HepG2 (cell line): ENCODE data around the gene TGM1. TPM values are rescaled to one million over a fixed set of nuclear protein-coding genes. Genes with fewer than 3 reads are reported as not detected.
A peak's percentile ranks its signal among the peaks of the same experiment; 100 is the strongest.

ENCODE experiments used
- GPN1 ChIP-seq: sonication (generic); formaldehyde crosslinking; IDR thresholded peaks from 2 replicates; pipeline ENCODE4 v1.5.1; 2020; ENCODE audit warnings: missing genetic modification reagents, borderline replicate concordance
- GTF2F1 ChIP-seq: fragments of 150-350 bp; IDR thresholded peaks from 2 replicates; pipeline ENCODE4 v1.6.1; 2014; ENCODE audit warnings: low read length
- HNF4A ChIP-seq: sonication (generic); formaldehyde crosslinking; IDR thresholded peaks from 2 replicates; pipeline ENCODE4 v1.4.0; 2020; ENCODE audit warnings: missing genetic modification reagents
- KLF16 ChIP-seq, 2 experiments: sonication (generic) in 1 of 2; formaldehyde crosslinking in 1 of 2; IDR thresholded peaks; 2 replicates each; pipeline versions ENCODE4 v1.6.1 to v1.8.0; 2016 to 2023; ENCODE audit warnings: missing genetic modification reagents in 2 of 2, missing compliant biosample characterization in 1 of 2
- MXI1 ChIP-seq: IDR thresholded peaks from 3 replicates; pipeline ENCODE4 v1.6.1; 2012; ENCODE audit warnings: low read depth, low read length, inconsistent platforms, borderline replicate concordance
- MYNN ChIP-seq: sonication (generic); formaldehyde crosslinking; IDR thresholded peaks from 2 replicates; pipeline ENCODE4 v1.4.0; 2020; ENCODE audit warnings: mild to moderate bottlenecking, low read depth, missing genetic modification reagents
- PAF1 ChIP-seq: IDR thresholded peaks from 2 replicates; pipeline ENCODE4 v1.6.1; 2016; ENCODE audit warnings: missing genetic modification reagents, missing compliant biosample characterization
- SALL2 ChIP-seq: sonication (generic); formaldehyde crosslinking; IDR thresholded peaks from 2 replicates; pipeline ENCODE4 v1.8.1; 2023; ENCODE audit warnings: mild to moderate bottlenecking, missing genetic modification reagents, inconsistent platforms
- SIX1 ChIP-seq: sonication (generic); formaldehyde crosslinking; IDR thresholded peaks from 2 replicates; pipeline ENCODE4 v1.4.0; 2020; ENCODE audit warnings: missing genetic modification reagents, borderline replicate concordance
- TAF15 ChIP-seq: fragments of 200-400 bp; formaldehyde crosslinking; IDR thresholded peaks from one replicate; pipeline ENCODE4 v1.6.1; 2018; ENCODE audit warnings: mild to moderate bottlenecking, low read depth, low read length; ENCODE audit not compliant: poor library complexity, severe bottlenecking
- TFAP4 ChIP-seq: sonication (generic); IDR thresholded peaks from 2 replicates; pipeline ENCODE4 v1.6.1; 2016; ENCODE audit warnings: low read depth, borderline replicate concordance
- ZC3H4 ChIP-seq: sonication (generic); formaldehyde crosslinking; IDR thresholded peaks from 2 replicates; pipeline ENCODE4 v1.4.0; 2020; ENCODE audit warnings: missing genetic modification reagents, borderline replicate concordance
- ZFP1 ChIP-seq: IDR thresholded peaks from 2 replicates; pipeline ENCODE4 v1.6.1; 2016
- ZNF335 ChIP-seq: sonication (generic); formaldehyde crosslinking; IDR thresholded peaks from 2 replicates; pipeline ENCODE4 v1.4.0; 2020; ENCODE audit warnings: missing genetic modification reagents
- ZNF510 ChIP-seq: sonication (generic); formaldehyde crosslinking; IDR thresholded peaks from 2 replicates; pipeline ENCODE4 v1.4.0; 2020; ENCODE audit warnings: low read depth, mild to moderate bottlenecking, missing genetic modification reagents
- ZNF552 ChIP-seq: sonication (generic); formaldehyde crosslinking; IDR thresholded peaks from 2 replicates; pipeline ENCODE4 v1.9.0; 2022; ENCODE audit warnings: missing genetic modification reagents, mild to moderate bottlenecking, borderline replicate concordance
- ZNF598 ChIP-seq: sonication (generic); formaldehyde crosslinking; IDR thresholded peaks from 2 replicates; pipeline ENCODE4 v1.5.1; 2020; ENCODE audit warnings: mild to moderate bottlenecking, missing genetic modification reagents, borderline replicate concordance
- ZNF703 ChIP-seq: sonication (generic); formaldehyde crosslinking; IDR thresholded peaks from 2 replicates; pipeline ENCODE4 v1.5.1; 2020; ENCODE audit warnings: missing genetic modification reagents, mild to moderate bottlenecking, moderate library complexity, borderline replicate concordance
- ZNF780A ChIP-seq: sonication (generic); formaldehyde crosslinking; IDR thresholded peaks from 2 replicates; pipeline ENCODE4 v1.8.0; 2022; ENCODE audit warnings: mild to moderate bottlenecking, missing genetic modification reagents, moderate library complexity
- polyA plus RNA-seq, 8 experiments: library from polyadenylated mRNA; depleted of rRNA in 3 of 8; stranded (reverse) in 7 of 8; unstranded in 1 of 8; fragments of >200 nt; fragmentation: Illumina TruSeq in 4 of 8; extraction: Trizol in 4 of 8; gene quantifications; 2 replicates each; pipeline versions ENCODE4 v1.2.1 to v1.2.3, GENCODE V29; 2011 to 2016; ENCODE audit warnings: low read depth in 4 of 8, missing spikeins in 1 of 8, mixed read lengths in 1 of 8; ENCODE audit not compliant: insufficient read depth in 1 of 8
- total RNA-seq, 5 experiments: library from RNA; depleted of rRNA; stranded (reverse); fragments of >200 nt; fragmentation: Illumina TruSeq; extraction: Trizol; gene quantifications; 2 replicates each; pipeline ENCODE4 v1.2.3, GENCODE V29; 2016; ENCODE audit warnings: low read depth in 1 of 5
- TF ChIP-seq, protein P1 (sequence below): sonication (generic); formaldehyde crosslinking; IDR thresholded peaks from 2 replicates; pipeline ENCODE4 v1.8.1; 2023; ENCODE audit warnings: missing genetic modification reagents, inconsistent platforms, borderline replicate concordance
- TF ChIP-seq, protein P2 (sequence below): sonication (generic); formaldehyde crosslinking; conservative IDR thresholded peaks from 2 replicates; pipeline ENCODE4 v1.8.0; 2022; ENCODE audit warnings: missing genetic modification reagents
- TF ChIP-seq, protein P3 (sequence below): IDR thresholded peaks from 2 replicates; pipeline ENCODE4 v1.6.1; 2012; ENCODE audit warnings: low read length, improper control_type of control experiment

TGM1 gene
- total and polyA plus RNA-seq, 2 of the 13 experiments (the other 11 are each of a cell fraction or from before 2014, with no cell fraction given), result 3.2 to 10.6 TPM

DNA sequence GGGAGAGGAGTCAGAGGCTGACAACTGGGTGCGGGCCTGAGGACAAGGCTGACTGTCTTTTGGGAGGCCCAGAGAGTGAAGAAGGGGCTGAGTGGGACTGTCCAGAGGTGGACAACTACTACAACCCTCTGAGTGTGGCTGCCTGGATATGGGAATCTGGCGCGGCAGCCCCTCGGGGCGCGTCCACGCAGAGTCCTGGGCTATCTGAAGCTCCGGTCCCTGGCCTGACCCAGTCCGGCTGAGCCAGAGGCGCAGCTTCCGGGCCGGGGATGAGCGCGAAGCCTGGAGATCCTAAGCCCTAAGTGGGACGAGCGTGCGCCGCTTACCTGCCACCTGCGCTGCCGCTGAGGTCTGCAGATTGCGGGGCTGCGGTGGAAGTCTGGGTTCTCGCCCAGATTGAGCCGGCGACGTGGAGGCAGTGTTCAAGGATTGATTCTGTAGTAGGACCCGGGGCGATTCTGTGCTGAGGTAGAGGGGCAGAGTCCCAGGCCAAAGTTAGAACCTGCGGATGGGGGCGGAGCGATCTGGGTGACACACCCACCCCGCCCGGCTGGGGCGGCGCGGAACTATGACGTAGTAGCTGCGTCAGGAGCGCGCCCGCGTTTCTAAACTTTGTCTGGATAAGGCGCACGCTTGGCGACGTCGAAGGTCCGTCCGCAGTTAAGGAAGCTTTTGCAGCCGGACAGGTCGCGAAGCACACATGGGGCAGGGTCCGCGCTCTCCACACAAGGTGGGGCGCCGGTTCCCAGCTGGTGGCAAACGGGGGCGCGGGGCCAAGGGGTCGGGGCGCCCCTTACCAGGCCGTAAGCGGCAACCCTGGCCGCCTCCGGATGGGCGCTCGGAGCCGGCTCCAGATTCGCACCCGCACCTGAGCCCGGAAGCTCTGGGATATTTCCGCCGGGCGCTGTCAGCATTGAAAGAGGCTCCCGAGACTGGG, 36.5 kb upstream of the TGM1 start, which contains the start of the genes DHRS1 and NOP9 (continued):
- TF ChIP-seq TFAP4 (peak; percentile 94), KLF16 (CRISPR knock-in tag; IDR thresholded peaks at IDR 0.05) (peak; percentile 98 to 100; a peak in 3 of 4 replicates), ZNF552 (peak; percentile 91), SIX1 (0 out of 2 replicates have a peak, but pooled peaks have one; percentile 47), ZFP1 (peak; percentile 92), GPN1 (CRISPR knock-in tag) (peak; percentile 87; the same call in 1 of the 2 replicates), HNF4A (CRISPR knock-in tag) (peak; percentile 83), ZNF598 (CRISPR knock-in tag) (peak; percentile 99), PAF1 (CRISPR knock-in tag) (peak; percentile 93), ZNF780A (CRISPR knock-in tag) (no peak), ZC3H4 (peak; percentile 76; the same call in 1 of the 2 replicates), MXI1 (peak; percentile 99), ZNF703 (CRISPR knock-in tag) (no peak), SALL2 (CRISPR knock-in tag) (peak; percentile 93), TAF15 (peak; percentile 96), ZNF510 (CRISPR knock-in tag) (peak; percentile 98), GTF2F1 (no peak; the same call in none of the 2 replicates), ZNF335 (CRISPR knock-in tag) (peak; percentile 93), MYNN (CRISPR knock-in tag) (no peak; the same call in 1 of the 2 replicates)
- TF ChIP-seq, protein P1, sequence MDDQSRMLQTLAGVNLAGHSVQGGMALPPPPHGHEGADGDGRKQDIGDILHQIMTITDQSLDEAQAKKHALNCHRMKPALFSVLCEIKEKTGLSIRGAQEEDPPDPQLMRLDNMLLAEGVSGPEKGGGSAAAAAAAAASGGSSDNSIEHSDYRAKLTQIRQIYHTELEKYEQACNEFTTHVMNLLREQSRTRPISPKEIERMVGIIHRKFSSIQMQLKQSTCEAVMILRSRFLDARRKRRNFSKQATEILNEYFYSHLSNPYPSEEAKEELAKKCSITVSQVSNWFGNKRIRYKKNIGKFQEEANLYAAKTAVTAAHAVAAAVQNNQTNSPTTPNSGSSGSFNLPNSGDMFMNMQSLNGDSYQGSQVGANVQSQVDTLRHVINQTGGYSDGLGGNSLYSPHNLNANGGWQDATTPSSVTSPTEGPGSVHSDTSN (CRISPR knock-in tag), result peak; percentile 93; the same call in 1 of the 2 replicates
- TF ChIP-seq, protein P2, sequence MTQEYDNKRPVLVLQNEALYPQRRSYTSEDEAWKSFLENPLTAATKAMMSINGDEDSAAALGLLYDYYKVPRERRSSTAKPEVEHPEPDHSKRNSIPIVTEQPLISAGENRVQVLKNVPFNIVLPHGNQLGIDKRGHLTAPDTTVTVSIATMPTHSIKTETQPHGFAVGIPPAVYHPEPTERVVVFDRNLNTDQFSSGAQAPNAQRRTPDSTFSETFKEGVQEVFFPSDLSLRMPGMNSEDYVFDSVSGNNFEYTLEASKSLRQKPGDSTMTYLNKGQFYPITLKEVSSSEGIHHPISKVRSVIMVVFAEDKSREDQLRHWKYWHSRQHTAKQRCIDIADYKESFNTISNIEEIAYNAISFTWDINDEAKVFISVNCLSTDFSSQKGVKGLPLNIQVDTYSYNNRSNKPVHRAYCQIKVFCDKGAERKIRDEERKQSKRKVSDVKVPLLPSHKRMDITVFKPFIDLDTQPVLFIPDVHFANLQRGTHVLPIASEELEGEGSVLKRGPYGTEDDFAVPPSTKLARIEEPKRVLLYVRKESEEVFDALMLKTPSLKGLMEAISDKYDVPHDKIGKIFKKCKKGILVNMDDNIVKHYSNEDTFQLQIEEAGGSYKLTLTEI (CRISPR knock-in tag), result no peak
- TF ChIP-seq, protein P3, sequence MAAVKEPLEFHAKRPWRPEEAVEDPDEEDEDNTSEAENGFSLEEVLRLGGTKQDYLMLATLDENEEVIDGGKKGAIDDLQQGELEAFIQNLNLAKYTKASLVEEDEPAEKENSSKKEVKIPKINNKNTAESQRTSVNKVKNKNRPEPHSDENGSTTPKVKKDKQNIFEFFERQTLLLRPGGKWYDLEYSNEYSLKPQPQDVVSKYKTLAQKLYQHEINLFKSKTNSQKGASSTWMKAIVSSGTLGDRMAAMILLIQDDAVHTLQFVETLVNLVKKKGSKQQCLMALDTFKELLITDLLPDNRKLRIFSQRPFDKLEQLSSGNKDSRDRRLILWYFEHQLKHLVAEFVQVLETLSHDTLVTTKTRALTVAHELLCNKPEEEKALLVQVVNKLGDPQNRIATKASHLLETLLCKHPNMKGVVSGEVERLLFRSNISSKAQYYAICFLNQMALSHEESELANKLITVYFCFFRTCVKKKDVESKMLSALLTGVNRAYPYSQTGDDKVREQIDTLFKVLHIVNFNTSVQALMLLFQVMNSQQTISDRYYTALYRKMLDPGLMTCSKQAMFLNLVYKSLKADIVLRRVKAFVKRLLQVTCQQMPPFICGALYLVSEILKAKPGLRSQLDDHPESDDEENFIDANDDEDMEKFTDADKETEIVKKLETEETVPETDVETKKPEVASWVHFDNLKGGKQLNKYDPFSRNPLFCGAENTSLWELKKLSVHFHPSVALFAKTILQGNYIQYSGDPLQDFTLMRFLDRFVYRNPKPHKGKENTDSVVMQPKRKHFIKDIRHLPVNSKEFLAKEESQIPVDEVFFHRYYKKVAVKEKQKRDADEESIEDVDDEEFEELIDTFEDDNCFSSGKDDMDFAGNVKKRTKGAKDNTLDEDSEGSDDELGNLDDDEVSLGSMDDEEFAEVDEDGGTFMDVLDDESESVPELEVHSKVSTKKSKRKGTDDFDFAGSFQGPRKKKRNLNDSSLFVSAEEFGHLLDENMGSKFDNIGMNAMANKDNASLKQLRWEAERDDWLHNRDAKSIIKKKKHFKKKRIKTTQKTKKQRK, result no peak
